ENCODE results near the gene SKI. TPM values are rescaled to one million over a fixed set of nuclear protein-coding genes. Genes with fewer than 3 reads are reported as not detected.

SKI gene
- total and polyA plus RNA-seq, 2 donors (not counting 1 experiment from before 2014, with no cell fraction given): 11.6 to 21.8 TPM

DNA sequence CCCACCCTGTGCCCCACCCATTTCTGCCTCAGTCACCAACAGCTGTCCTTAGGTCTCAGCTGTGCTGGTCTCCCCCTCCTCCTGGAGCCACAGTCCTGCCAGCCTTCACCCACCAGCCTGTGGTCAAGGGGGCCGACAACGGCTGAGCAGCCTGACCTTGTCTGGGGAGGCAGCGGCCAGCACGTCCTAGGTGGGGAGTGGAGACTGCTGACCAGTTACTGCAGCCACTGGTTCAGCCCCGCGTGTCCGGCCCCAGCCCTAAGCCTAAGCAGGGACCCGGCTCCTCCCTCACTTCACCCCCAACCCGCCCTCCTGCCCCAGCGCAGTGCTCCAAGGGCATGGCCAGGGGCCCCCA lies 84.0 kb downstream of the SKI start:
- TF ChIP-seq CTCF (conservative IDR thresholded peaks at IDR 0.05 in 1 of 2, IDR thresholded peaks at IDR 0.05 in 1 of 2; ENCODE audit: low read depth in 1 of 2, low read length in 2 of 2): no peak
- H3K27me3 ChIP-seq (ENCODE audit: control insufficient read depth, insufficient read depth, low read length): no peaks in the 10 kb centered on the region
- H2AFZ ChIP-seq (ENCODE audit: low read length): no peak overlapping the region
- DNase-seq (ENCODE audit: low read depth in 2 of 2): no peak
- H3K4me3 ChIP-seq (replicated peaks in 1 of 4; ENCODE audit: control extremely low read depth in 1 of 4, insufficient read depth in 1 of 4, low read depth in 3 of 4, low read length in 4 of 4): no peak overlapping the region
- no peak overlapping the region for H3K4me2 ChIP-seq (ENCODE audit: extremely low read depth, insufficient read depth, low read length)
- H4K20me1 ChIP-seq (ENCODE audit: control insufficient read depth, extremely low read depth, insufficient read depth, low read length): no peaks in the 10 kb centered on the region
- H3K9ac ChIP-seq (ENCODE audit: insufficient read depth, low read length): no peak overlapping the region
- peaks cover 15% of the 10 kb centered on the region for H3K4me1 ChIP-seq (ENCODE audit: control insufficient read depth, extremely low read depth, insufficient read depth, low read length)
- H3K9me3 ChIP-seq (ENCODE audit: control insufficient read depth, insufficient read depth, low read depth, low read length): no peaks in the 10 kb centered on the region
- peaks cover 10% of the 10 kb centered on the region for H3K36me3 ChIP-seq (ENCODE audit: control insufficient read depth, insufficient read depth, low read length)
- no peak overlapping the region for H3K27ac ChIP-seq (ENCODE audit: insufficient read depth, low read length)
- no peaks in the 10 kb centered on the region for H3K79me2 ChIP-seq (ENCODE audit: control insufficient read depth, insufficient read depth, low read length)

DNA sequence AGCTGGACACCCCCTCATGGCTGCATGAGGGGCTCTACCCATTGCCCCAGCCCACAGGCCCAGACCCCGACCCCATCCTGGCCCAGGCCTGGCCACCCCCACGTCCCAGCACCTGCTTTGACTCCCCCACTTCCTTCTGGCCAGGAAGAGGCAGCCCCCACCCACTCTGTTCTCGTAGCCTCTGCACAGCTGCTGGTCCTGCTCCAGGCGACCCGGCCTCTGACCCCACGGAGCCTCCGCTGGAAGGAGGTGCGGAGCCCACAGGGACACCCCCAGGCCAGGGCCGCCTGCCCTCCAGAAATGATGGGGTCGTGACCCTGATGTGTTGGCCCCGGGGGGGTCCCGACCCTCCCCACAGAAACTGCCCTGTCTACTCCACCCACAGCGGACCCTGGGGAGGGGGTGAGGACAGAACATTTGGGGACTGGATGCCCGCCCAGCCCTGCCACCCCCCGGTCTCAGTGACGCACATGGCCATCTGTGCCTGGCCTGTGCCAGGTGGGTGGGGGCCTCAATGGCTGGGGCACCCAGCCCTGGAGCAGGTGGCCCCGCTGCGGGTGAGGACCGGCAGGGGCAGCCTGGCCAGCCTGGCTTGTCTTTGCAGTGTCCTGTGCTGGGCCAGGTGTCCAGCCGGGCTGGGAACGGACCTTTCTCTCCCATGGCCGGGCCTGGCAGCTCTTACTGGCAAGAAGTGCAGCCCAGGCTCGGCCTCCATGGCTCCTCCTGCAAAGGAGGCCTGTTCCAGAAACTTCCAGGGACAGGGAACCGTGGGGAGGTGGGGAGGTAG lies 84.6 kb downstream of the SKI start:
- Histone ChIP-seq H3K27me3 (ENCODE audit: control insufficient read depth, insufficient read depth, low read length) (no peaks in the 10 kb centered on the region), H3K27ac (ENCODE audit: insufficient read depth, low read length) (no peak overlapping the region), H3K79me2 (ENCODE audit: control insufficient read depth, insufficient read depth, low read length) (no peaks in the 10 kb centered on the region), H4K20me1 (ENCODE audit: control insufficient read depth, extremely low read depth, insufficient read depth, low read length) (no peaks in the 10 kb centered on the region), H3K9me3 (ENCODE audit: control insufficient read depth, insufficient read depth, low read depth, low read length) (no peaks in the 10 kb centered on the region), H3K4me3 (replicated peaks in 1 of 4; ENCODE audit: control extremely low read depth in 1 of 4, insufficient read depth in 1 of 4, low read depth in 3 of 4, low read length in 4 of 4) (no peak overlapping the region), H3K4me1 (ENCODE audit: control insufficient read depth, extremely low read depth, insufficient read depth, low read length) (peaks cover 15% of the 10 kb centered on the region), H3K9ac (ENCODE audit: insufficient read depth, low read length) (no peak overlapping the region), H2AFZ (ENCODE audit: low read length) (no peak overlapping the region), H3K36me3 (ENCODE audit: control insufficient read depth, insufficient read depth, low read length) (peaks cover 6% of the 10 kb centered on the region), H3K4me2 (ENCODE audit: extremely low read depth, insufficient read depth, low read length) (no peak overlapping the region)
- TF ChIP-seq CTCF (conservative IDR thresholded peaks at IDR 0.05 in 1 of 2, IDR thresholded peaks at IDR 0.05 in 1 of 2; ENCODE audit: low read depth in 1 of 2, low read length in 2 of 2) (no peak), EZH2 (IDR thresholded peaks at IDR 0.05; ENCODE audit: low read length, missing control alignments) (no peak)
- no peak for DNase-seq (ENCODE audit: low read depth in 2 of 2)

DNA sequence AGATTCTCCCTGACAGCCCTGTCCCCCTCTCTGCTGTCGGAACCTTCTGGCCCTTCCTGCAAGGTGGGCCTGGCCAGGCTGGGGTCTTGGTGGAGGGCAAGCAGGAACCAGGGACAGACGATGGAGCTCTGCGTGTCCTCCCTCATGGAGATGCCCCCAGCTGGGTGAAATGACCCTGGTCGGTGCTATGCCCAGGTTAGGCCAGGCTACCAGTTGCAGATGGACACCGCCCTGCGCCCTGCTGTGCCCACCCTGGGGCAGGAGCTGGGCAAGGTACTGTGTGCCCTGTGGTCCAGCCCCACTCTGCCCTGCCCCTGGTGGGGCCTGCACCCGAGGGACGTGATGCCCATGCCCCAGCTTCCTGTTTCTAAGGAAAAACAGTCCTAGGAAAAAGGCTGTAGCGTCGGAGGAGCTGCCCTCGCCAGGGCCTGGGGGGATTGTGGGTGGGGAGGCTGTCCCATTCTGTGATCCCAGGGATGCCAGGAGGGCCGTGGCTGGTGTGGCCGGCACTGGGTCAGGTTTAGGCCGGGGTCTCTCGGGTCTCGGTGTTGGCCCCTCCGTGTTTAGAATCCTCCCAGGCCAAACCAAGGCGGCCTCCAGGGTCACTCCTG lies 85.6 kb downstream of the SKI start:
- Histone ChIP-seq H3K4me3 (replicated peaks in 1 of 4; ENCODE audit: control extremely low read depth in 1 of 4, insufficient read depth in 1 of 4, low read depth in 3 of 4, low read length in 4 of 4) (peak overlapping the region in 2 of 4 experiments; percentile 9 to 47), H3K4me2 (ENCODE audit: extremely low read depth, insufficient read depth, low read length) (no peak overlapping the region), H4K20me1 (ENCODE audit: control insufficient read depth, extremely low read depth, insufficient read depth, low read length) (no peaks in the 10 kb centered on the region), H2AFZ (ENCODE audit: low read length) (no peak overlapping the region), H3K36me3 (ENCODE audit: control insufficient read depth, insufficient read depth, low read length) (peaks cover under 1% of the 10 kb centered on the region), H3K79me2 (ENCODE audit: control insufficient read depth, insufficient read depth, low read length) (no peaks in the 10 kb centered on the region), H3K9ac (ENCODE audit: insufficient read depth, low read length) (peak overlapping the region; percentile 64), H3K27me3 (ENCODE audit: control insufficient read depth, insufficient read depth, low read length) (no peaks in the 10 kb centered on the region), H3K27ac (ENCODE audit: insufficient read depth, low read length) (peak overlapping the region; percentile 54), H3K4me1 (ENCODE audit: control insufficient read depth, extremely low read depth, insufficient read depth, low read length) (peaks cover 15% of the 10 kb centered on the region), H3K9me3 (ENCODE audit: control insufficient read depth, insufficient read depth, low read depth, low read length) (no peaks in the 10 kb centered on the region)
- TF ChIP-seq CTCF (conservative IDR thresholded peaks at IDR 0.05 in 1 of 2, IDR thresholded peaks at IDR 0.05 in 1 of 2; ENCODE audit: low read depth in 1 of 2, low read length in 2 of 2): no peak
- no peak for TF ChIP-seq EZH2 (IDR thresholded peaks at IDR 0.05; ENCODE audit: low read length, missing control alignments)
- no peak for DNase-seq (ENCODE audit: low read depth in 2 of 2)
